ENCODE results near the gene ZNF468.
"Not testable (repeated sequence)": the region's sequence is repeated elsewhere in the genome, so short reads cannot be mapped to it uniquely, and the experiment has no call there.

Gene ZNF468

DNA sequence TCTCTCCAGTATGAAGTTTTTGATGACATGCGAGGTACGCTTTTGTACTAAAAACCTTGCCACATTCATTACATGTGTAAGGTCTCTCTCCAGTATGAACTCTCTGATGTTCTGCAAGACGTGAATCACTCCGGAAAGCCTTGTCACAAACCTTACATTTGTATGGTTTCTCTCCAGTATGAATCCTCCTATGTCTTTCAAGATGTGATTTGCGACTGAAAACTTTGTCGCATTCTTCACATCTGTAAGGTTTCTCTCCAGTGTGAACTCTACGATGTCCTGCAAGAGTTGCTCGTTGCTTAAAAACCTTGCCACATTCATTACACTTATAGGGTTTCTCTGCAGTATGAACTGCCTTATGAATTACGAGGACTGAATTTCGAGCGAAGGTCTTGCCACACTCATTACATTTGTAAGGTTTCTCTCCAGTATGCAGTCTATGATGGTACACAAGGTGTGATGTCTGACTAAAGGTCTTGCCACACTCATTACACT is 23.5 kb upstream of the ZNF468 start:
- no peak overlapping the region for H3K18ac ChIP-seq (ENCODE audit: low read length)
- no peak overlapping the region for H2BK5ac ChIP-seq (ENCODE audit: low read length)
- H4K8ac ChIP-seq (ENCODE audit: low read depth, low read length): no peak overlapping the region
- WGBS (ENCODE audit: extremely low coverage, insufficient coverage, low lambda C conversion rate): no CpG with 5 or more reads among the region's 11 CpGs
- peaks cover 24% of the 10 kb centered on the region for H3K36me3 ChIP-seq (ENCODE audit: control insufficient read depth, insufficient read depth, low read length)
- H3K79me2 ChIP-seq (ENCODE audit: control insufficient read depth, insufficient read depth, low read length): no peaks in the 10 kb centered on the region
- no peaks in the 10 kb centered on the region for H3K4me1 ChIP-seq (ENCODE audit: control insufficient read depth, low read depth, low read length)
- no peak overlapping the region for H3K27ac ChIP-seq (ENCODE audit: low read depth, low read length)
- H3K27me3 ChIP-seq (ENCODE audit: insufficient read depth, low read length, poor library complexity): no peaks in the 10 kb centered on the region
- no peak overlapping the region for H3K56ac ChIP-seq (ENCODE audit: low read length)
- no peak overlapping the region for H4K5ac ChIP-seq (ENCODE audit: low read length)
- DNase-seq: no peak
- H3K4ac ChIP-seq (ENCODE audit: low read depth, low read length): no peak overlapping the region
- H2BK15ac ChIP-seq (replicated peaks; ENCODE audit: low read depth): no peak overlapping the region
- peak overlapping the region; percentile 19 for H3K4me3 ChIP-seq (ENCODE audit: low read length)
- H3K9ac ChIP-seq (ENCODE audit: low read length): no peak overlapping the region
- H3K79me1 ChIP-seq (ENCODE audit: low read length): peaks cover 2% of the 10 kb centered on the region
- no peak overlapping the region for H2AK5ac ChIP-seq (ENCODE audit: low read length)
- no peak overlapping the region for H3K4me2 ChIP-seq (ENCODE audit: low read length)
- no peak overlapping the region for H2BK120ac ChIP-seq (ENCODE audit: low read depth, low read length)
- no peak overlapping the region for H3K23ac ChIP-seq (ENCODE audit: low read length)

GRCh38 chr19:52872996-52873395 is 15.6 kb upstream of the ZNF468 start:
- H4K8ac ChIP-seq (ENCODE audit: low read depth, low read length); H4K5ac ChIP-seq (ENCODE audit: low read length); H3K4ac ChIP-seq (ENCODE audit: low read depth, low read length); H2AK5ac ChIP-seq (ENCODE audit: low read length); H3K4me2 ChIP-seq (ENCODE audit: low read length); H3K23ac ChIP-seq (ENCODE audit: low read length); H3K4me3 ChIP-seq (ENCODE audit: low read length); H3K79me1 ChIP-seq (ENCODE audit: low read length); H2BK5ac ChIP-seq (ENCODE audit: low read length); H3K79me2 ChIP-seq (ENCODE audit: control insufficient read depth, insufficient read depth, low read length); H2BK120ac ChIP-seq (ENCODE audit: low read depth, low read length); H3K4me1 ChIP-seq (ENCODE audit: control insufficient read depth, low read depth, low read length); H3K9ac ChIP-seq (ENCODE audit: low read length); H2BK15ac ChIP-seq (replicated peaks; ENCODE audit: low read depth); H3K36me3 ChIP-seq (ENCODE audit: control insufficient read depth, insufficient read depth, low read length); H3K18ac ChIP-seq (ENCODE audit: low read length); H3K56ac ChIP-seq (ENCODE audit: low read length); H3K27me3 ChIP-seq (ENCODE audit: insufficient read depth, low read length, poor library complexity); H3K27ac ChIP-seq (ENCODE audit: low read depth, low read length): not testable (repeated sequence)
- WGBS (ENCODE audit: extremely low coverage, insufficient coverage, low lambda C conversion rate): no CpG with 5 or more reads among the region's 6 CpGs
- peak; percentile 77 for DNase-seq

- no peaks in the 10 kb centered on the region for H3K4me1 ChIP-seq (ENCODE audit: control insufficient read depth, low read depth, low read length)
- H3K18ac ChIP-seq (ENCODE audit: low read length): no peak overlapping the region
- H3K4ac ChIP-seq (ENCODE audit: low read depth, low read length): no peak overlapping the region
- H4K5ac ChIP-seq (ENCODE audit: low read length): no peak overlapping the region
- no peaks in the 10 kb centered on the region for H3K36me3 ChIP-seq (ENCODE audit: control insufficient read depth, insufficient read depth, low read length)
- H3K56ac ChIP-seq (ENCODE audit: low read length): no peak overlapping the region
- no peak overlapping the region for H3K4me3 ChIP-seq (ENCODE audit: low read length)
- WGBS (ENCODE audit: extremely low coverage, insufficient coverage, low lambda C conversion rate): no CpG with 5 or more reads among the region's 3 CpGs
- H2AK5ac ChIP-seq (ENCODE audit: low read length): no peak overlapping the region
- H3K27ac ChIP-seq (ENCODE audit: low read depth, low read length): no peak overlapping the region
- H3K79me1 ChIP-seq (ENCODE audit: low read length): no peaks in the 10 kb centered on the region
- H3K23ac ChIP-seq (ENCODE audit: low read length): no peak overlapping the region
- DNase-seq: no peak
- H3K9ac ChIP-seq (ENCODE audit: low read length): no peak overlapping the region
- no peaks in the 10 kb centered on the region for H3K27me3 ChIP-seq (ENCODE audit: insufficient read depth, low read length, poor library complexity)
- H2BK5ac ChIP-seq (ENCODE audit: low read length): no peak overlapping the region
- no peaks in the 10 kb centered on the region for H3K79me2 ChIP-seq (ENCODE audit: control insufficient read depth, insufficient read depth, low read length)
- no peak overlapping the region for H2BK15ac ChIP-seq (replicated peaks; ENCODE audit: low read depth)
- no peak overlapping the region for H4K8ac ChIP-seq (ENCODE audit: low read depth, low read length)
- no peak overlapping the region for H2BK120ac ChIP-seq (ENCODE audit: low read depth, low read length)
- no peak overlapping the region for H3K4me2 ChIP-seq (ENCODE audit: low read length)
Measured at GRCh38 chr19:52871466-52871865, 14.0 kb upstream of the ZNF468 start.

DNA sequence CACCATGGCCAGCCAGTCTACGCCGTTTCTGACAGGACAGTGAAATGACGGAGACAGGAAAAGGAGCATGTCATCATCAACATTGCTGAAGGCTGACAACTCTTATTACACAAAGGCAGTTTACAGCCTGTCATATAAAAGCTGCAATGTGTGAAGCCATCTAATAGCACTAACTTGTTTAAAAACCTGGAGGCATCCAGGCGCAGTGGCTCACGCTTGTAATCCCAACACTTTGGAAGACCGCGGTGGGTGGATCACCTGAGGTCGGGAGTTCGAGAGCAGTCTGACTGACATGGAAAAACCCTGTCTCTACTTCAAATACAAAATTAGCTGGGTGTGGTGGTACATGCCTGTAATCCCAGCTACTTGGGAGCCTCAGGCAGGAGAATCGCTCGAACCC is 10.6 kb upstream of the ZNF468 start:
- not testable (repeated sequence) for H4K5ac ChIP-seq (ENCODE audit: low read length); H3K27me3 ChIP-seq (ENCODE audit: insufficient read depth, low read length, poor library complexity); H3K79me1 ChIP-seq (ENCODE audit: low read length); H2BK5ac ChIP-seq (ENCODE audit: low read length); H3K4me1 ChIP-seq (ENCODE audit: control insufficient read depth, low read depth, low read length); H3K4me2 ChIP-seq (ENCODE audit: low read length); H3K9ac ChIP-seq (ENCODE audit: low read length); H4K8ac ChIP-seq (ENCODE audit: low read depth, low read length); H2AK5ac ChIP-seq (ENCODE audit: low read length); H2BK15ac ChIP-seq (replicated peaks; ENCODE audit: low read depth); H3K18ac ChIP-seq (ENCODE audit: low read length); H3K27ac ChIP-seq (ENCODE audit: low read depth, low read length); H3K4me3 ChIP-seq (ENCODE audit: low read length); H2BK120ac ChIP-seq (ENCODE audit: low read depth, low read length); DNase-seq; H3K4ac ChIP-seq (ENCODE audit: low read depth, low read length); H3K23ac ChIP-seq (ENCODE audit: low read length); H3K36me3 ChIP-seq (ENCODE audit: control insufficient read depth, insufficient read depth, low read length); H3K56ac ChIP-seq (ENCODE audit: low read length); H3K79me2 ChIP-seq (ENCODE audit: control insufficient read depth, insufficient read depth, low read length)
- no CpG with 5 or more reads among the region's 11 CpGs for WGBS (ENCODE audit: extremely low coverage, insufficient coverage, low lambda C conversion rate)

GRCh38 chr19:52856540-52857377 is 660 bp downstream of the ZNF468 start:
- peak overlapping the region; percentile 72 for H3K4me3 ChIP-seq (ENCODE audit: low read length)
- not testable (repeated sequence) for DNase-seq; H3K4ac ChIP-seq (ENCODE audit: low read depth, low read length); H3K27ac ChIP-seq (ENCODE audit: low read depth, low read length); H3K36me3 ChIP-seq (ENCODE audit: control insufficient read depth, insufficient read depth, low read length); H3K79me2 ChIP-seq (ENCODE audit: control insufficient read depth, insufficient read depth, low read length); H3K4me1 ChIP-seq (ENCODE audit: control insufficient read depth, low read depth, low read length); H3K23ac ChIP-seq (ENCODE audit: low read length); H3K79me1 ChIP-seq (ENCODE audit: low read length); H4K5ac ChIP-seq (ENCODE audit: low read length); H2AK5ac ChIP-seq (ENCODE audit: low read length); H2BK5ac ChIP-seq (ENCODE audit: low read length); H2BK120ac ChIP-seq (ENCODE audit: low read depth, low read length); H3K27me3 ChIP-seq (ENCODE audit: insufficient read depth, low read length, poor library complexity); H2BK15ac ChIP-seq (replicated peaks; ENCODE audit: low read depth); H4K8ac ChIP-seq (ENCODE audit: low read depth, low read length)
- peak overlapping the region; percentile 54 for H3K4me2 ChIP-seq (ENCODE audit: low read length)
- no CpG with 5 or more reads among the region's 31 CpGs for WGBS (ENCODE audit: extremely low coverage, insufficient coverage, low lambda C conversion rate)
- peak overlapping the region; percentile 79 for H3K9ac ChIP-seq (ENCODE audit: low read length)
- peak overlapping the region; percentile 79 for H3K18ac ChIP-seq (ENCODE audit: low read length)
- peak overlapping the region; percentile 80 for H3K56ac ChIP-seq (ENCODE audit: low read length)

DNA sequence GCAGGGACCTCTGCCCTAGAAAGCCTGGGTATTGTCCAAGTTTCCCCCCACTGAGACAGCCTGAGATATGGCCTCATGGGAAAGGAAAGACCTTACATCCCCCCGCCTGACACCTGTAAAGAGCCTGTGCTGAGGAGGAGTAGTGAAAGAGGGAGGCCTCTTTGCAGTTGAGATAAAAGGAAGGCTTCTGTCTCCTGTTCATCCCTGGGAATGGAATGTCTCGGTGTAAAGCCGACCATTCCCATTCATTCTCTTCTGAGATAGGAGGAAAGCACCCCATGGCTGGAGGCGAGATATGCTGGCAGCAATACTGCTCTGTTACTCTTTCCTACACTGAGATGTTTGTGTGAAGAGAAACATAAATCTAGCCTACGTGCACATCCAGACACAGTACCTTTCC is 10.1 kb downstream of the ZNF468 start:
- DNase-seq: peak; percentile 82
- H3K79me1 ChIP-seq (ENCODE audit: low read length); H2BK5ac ChIP-seq (ENCODE audit: low read length); H2BK120ac ChIP-seq (ENCODE audit: low read depth, low read length); H3K4me2 ChIP-seq (ENCODE audit: low read length); H3K79me2 ChIP-seq (ENCODE audit: control insufficient read depth, insufficient read depth, low read length); H3K4me1 ChIP-seq (ENCODE audit: control insufficient read depth, low read depth, low read length); H4K8ac ChIP-seq (ENCODE audit: low read depth, low read length); H3K56ac ChIP-seq (ENCODE audit: low read length); H3K9ac ChIP-seq (ENCODE audit: low read length); H3K4me3 ChIP-seq (ENCODE audit: low read length); H2BK15ac ChIP-seq (replicated peaks; ENCODE audit: low read depth); H2AK5ac ChIP-seq (ENCODE audit: low read length); H3K23ac ChIP-seq (ENCODE audit: low read length); H3K36me3 ChIP-seq (ENCODE audit: control insufficient read depth, insufficient read depth, low read length); H3K18ac ChIP-seq (ENCODE audit: low read length); H4K5ac ChIP-seq (ENCODE audit: low read length); H3K27me3 ChIP-seq (ENCODE audit: insufficient read depth, low read length, poor library complexity); H3K4ac ChIP-seq (ENCODE audit: low read depth, low read length): not testable (repeated sequence)
- WGBS (ENCODE audit: extremely low coverage, insufficient coverage, low lambda C conversion rate): no CpG with 5 or more reads among the region's 5 CpGs
- H3K27ac ChIP-seq (ENCODE audit: low read depth, low read length): peak overlapping the region; percentile 73

All from mesendoderm (in vitro differentiated cells).